ENCODE data around the gene B3GNT4.

GRCh38 chr12:122202017-122202416, 1.5 kb upstream of the B3GNT4 start:
- TF ChIP-seq EP300 (IDR thresholded peaks at IDR 0.05) (no peak), CTCF (IDR thresholded peaks at IDR 0.05) (no peak)

All from ovary (tissue), 3 donors.